ENCODE results near the gene SLC25A45. TPM values are rescaled to one million over a fixed set of nuclear protein-coding genes. Genes with fewer than 3 reads are reported as not detected.
A peak's percentile ranks its signal among the peaks of the same experiment; 100 is the strongest.

Gene SLC25A45
- total RNA-seq, 2 experiments from 2014 or later: 19.4 to 19.8 TPM

- no peak for DNase-seq
- no peaks in the 10 kb centered on the region for H3K27me3 Mint-ChIP-seq
- H3K36me3 Mint-ChIP-seq (ENCODE audit: low read depth): peaks cover 38% of the 10 kb centered on the region
- H3K9me3 Mint-ChIP-seq: no peaks in the 10 kb centered on the region
- H3K4me3 Mint-ChIP-seq: no peak overlapping the region
- ChIA-PET POLR2A (interaction anchor here (16.8 to 21.7 kb wide), 2 partner anchors 33 to 113 kb away, joined by 443 to 501 read pairs; partner anchors contain the start of genes MALAT1 and NEAT1), CTCF (interaction anchor here (1.2 to 1.4 kb wide), 2 partner anchors 19 to 151 kb away, joined by 4 read pairs; no protein-coding TSS in a partner anchor)
- peak overlapping the region; percentile 61 for H3K27ac Mint-ChIP-seq
- H3K4me1 Mint-ChIP-seq: peaks cover 68% of the 10 kb centered on the region
Measured at GRCh38 chr11:65389294-65389980, 7.0 kb upstream of the SLC25A45 start.

- DNase-seq: no peak
- peak overlapping the region; percentile 57 for H3K4me3 Mint-ChIP-seq
- ChIA-PET POLR2A (interaction anchor here (1.0 to 21.7 kb wide), 6 partner anchors 13 to 114 kb away, joined by 4 to 501 read pairs (median 4); partner anchors contain the start of genes MALAT1 and NEAT1), CTCF (interaction anchor here (1.2 to 2.8 kb wide), 5 partner anchors 19 to 179 kb away, joined by 3 to 25 read pairs (median 4); no protein-coding TSS in a partner anchor)
- peaks cover 75% of the 10 kb centered on the region for H3K4me1 Mint-ChIP-seq
- peak overlapping the region; percentile 58 for H3K27ac Mint-ChIP-seq
- H3K27me3 Mint-ChIP-seq: no peaks in the 10 kb centered on the region
- H3K36me3 Mint-ChIP-seq (ENCODE audit: low read depth): peaks cover 38% of the 10 kb centered on the region
- H3K9me3 Mint-ChIP-seq: no peaks in the 10 kb centered on the region
Measured at GRCh38 chr11:65388731-65389130, 6.3 kb upstream of the SLC25A45 start.

- H3K36me3 Mint-ChIP-seq (ENCODE audit: low read depth): peaks cover 24% of the 10 kb centered on the region
- H3K4me3 Mint-ChIP-seq: peak within 1 kb of the TSS; percentile 91
- ChIA-PET POLR2A (interaction anchor here (0.7 to 21.7 kb wide), 21 partner anchors 8 to 252 kb away, joined by 3 to 501 read pairs (median 5); partner anchors contain the start of genes FAM89B, MALAT1, NEAT1 and PCNX3), CTCF (interaction anchor here (0.8 to 2.8 kb wide), 9 partner anchors 11 to 393 kb away, joined by 3 to 25 read pairs (median 4); no protein-coding TSS in a partner anchor)
- H3K27me3 Mint-ChIP-seq: no peaks in the 10 kb centered on the region
- H3K9me3 Mint-ChIP-seq: no peaks in the 10 kb centered on the region
- peak; percentile 89 for DNase-seq
- peaks cover 87% of the 10 kb centered on the region for H3K4me1 Mint-ChIP-seq
- peak within 1 kb of the TSS; percentile 99 for H3K27ac Mint-ChIP-seq
Measured at GRCh38 chr11:65386307-65387140, 4.1 kb upstream of the SLC25A45 start, which contains the start of gene FRMD8. TSS of gene FRMD8 (plus strand) at chr11:65386637. CDS start at chr11:65387037, 400 bp downstream.

- CTCF ChIA-PET: interaction anchor here (1.2 to 2.0 kb wide), 3 partner anchors 32 to 54 kb away, joined by 3 to 6 read pairs (median 6); no protein-coding TSS in a partner anchor
- Mint-ChIP-seq H3K36me3 (ENCODE audit: low read depth) (peaks cover 17% of the 10 kb centered on the region), H3K4me1 (peaks cover 81% of the 10 kb centered on the region), H3K4me3 (peak overlapping the region; percentile 56), H3K27ac (peak overlapping the region; percentile 99), H3K27me3 (no peaks in the 10 kb centered on the region), H3K9me3 (no peaks in the 10 kb centered on the region)
- DNase-seq: no peak
- POLR2A ChIA-PET: interaction anchor here (1.3 to 21.7 kb wide), 4 partner anchors 38 to 249 kb away, joined by 3 to 501 read pairs (median 224); partner anchors contain the start of genes MALAT1 and NEAT1
Measured at GRCh38 chr11:65384301-65384889, 1.9 kb upstream of the SLC25A45 start.

GRCh38 chr11:65383778-65384177, 1.3 kb upstream of the SLC25A45 start:
- Mint-ChIP-seq H3K4me3 (peak overlapping the region; percentile 56), H3K27ac (peak overlapping the region; percentile 99), H3K36me3 (ENCODE audit: low read depth) (peaks cover 11% of the 10 kb centered on the region), H3K27me3 (no peaks in the 10 kb centered on the region), H3K4me1 (peaks cover 75% of the 10 kb centered on the region), H3K9me3 (no peaks in the 10 kb centered on the region)
- DNase-seq: no peak
- POLR2A ChIA-PET: interaction anchor here (1.3 to 21.7 kb wide), 5 partner anchors 39 to 249 kb away, joined by 3 to 501 read pairs (median 6); partner anchors contain the start of genes MALAT1 and NEAT1
- CTCF ChIA-PET: interaction anchor here (1.5 to 3.7 kb wide), 3 partner anchors 33 to 115 kb away, joined by 3 to 12 read pairs (median 6); partner anchors contain the start of gene MALAT1

- no peak for DNase-seq
- Mint-ChIP-seq H3K27me3 (no peaks in the 10 kb centered on the region), H3K27ac (peak overlapping the region; percentile 99), H3K36me3 (ENCODE audit: low read depth) (peaks cover 3% of the 10 kb centered on the region), H3K4me1 (peaks cover 66% of the 10 kb centered on the region), H3K9me3 (no peaks in the 10 kb centered on the region), H3K4me3 (peak overlapping the region; percentile 81)
- POLR2A ChIA-PET: interaction anchor here (1.1 to 21.7 kb wide), 8 partner anchors 9 to 248 kb away, joined by 3 to 501 read pairs (median 5); partner anchors contain the start of genes MALAT1 and NEAT1
- CTCF ChIA-PET: interaction anchor here (0.9 to 3.7 kb wide), 6 partner anchors 33 to 169 kb away, joined by 3 to 12 read pairs (median 4); partner anchors contain the start of gene MALAT1
Measured at GRCh38 chr11:65382804-65383368, 440 bp upstream of the SLC25A45 start.

GRCh38 chr11:65381716-65382032, 772 bp downstream of the SLC25A45 start:
- Mint-ChIP-seq H3K27me3 (no peaks in the 10 kb centered on the region), H3K9me3 (no peaks in the 10 kb centered on the region), H3K4me3 (peak overlapping the region; percentile 81), H3K27ac (peak overlapping the region; percentile 99), H3K36me3 (ENCODE audit: low read depth) (no peaks in the 10 kb centered on the region), H3K4me1 (peaks cover 55% of the 10 kb centered on the region)
- CTCF ChIA-PET: interaction anchor here (0.6 to 3.7 kb wide), 14 partner anchors 35 to 234 kb away, joined by 3 to 16 read pairs (median 4); partner anchors contain the start of genes MALAT1 and PCNX3
- no peak for DNase-seq
- POLR2A ChIA-PET: interaction anchor here (0.6 to 21.7 kb wide), 12 partner anchors 8 to 129 kb away, joined by 3 to 501 read pairs (median 4); partner anchors contain the start of genes MALAT1, NEAT1 and POLA2

- no peak for DNase-seq
- ChIA-PET CTCF (interaction anchor here (1.7 to 3.7 kb wide), 3 partner anchors 36 to 130 kb away, joined by 12 to 16 read pairs (median 12); partner anchors contain the start of gene MALAT1), POLR2A (interaction anchor here (0.9 to 21.7 kb wide), 6 partner anchors 10 to 122 kb away, joined by 3 to 501 read pairs (median 4); partner anchors contain the start of genes MALAT1, NEAT1 and POLA2)
- Mint-ChIP-seq H3K4me1 (peaks cover 48% of the 10 kb centered on the region), H3K9me3 (no peaks in the 10 kb centered on the region), H3K4me3 (peak overlapping the region; percentile 81), H3K36me3 (ENCODE audit: low read depth) (no peaks in the 10 kb centered on the region), H3K27me3 (no peaks in the 10 kb centered on the region), H3K27ac (peak overlapping the region; percentile 44)
Measured at GRCh38 chr11:65380460-65381119, 1.9 kb downstream of the SLC25A45 start.

- ChIA-PET POLR2A (interaction anchor here (0.9 to 21.7 kb wide), 6 partner anchors 11 to 123 kb away, joined by 3 to 501 read pairs (median 4); partner anchors contain the start of genes MALAT1 and NEAT1), CTCF (interaction anchor here (2.3 kb wide), 1 partner anchor 37 kb away, joined by 16 read pairs; no protein-coding TSS in a partner anchor)
- DNase-seq: no peak
- Mint-ChIP-seq H3K9me3 (no peaks in the 10 kb centered on the region), H3K4me1 (peaks cover 41% of the 10 kb centered on the region), H3K36me3 (ENCODE audit: low read depth) (no peaks in the 10 kb centered on the region), H3K4me3 (no peak overlapping the region), H3K27me3 (no peaks in the 10 kb centered on the region), H3K27ac (peak overlapping the region; percentile 44)
Measured at GRCh38 chr11:65379698-65380459, 2.6 kb downstream of the SLC25A45 start.

- Mint-ChIP-seq H3K4me1 (peaks cover 33% of the 10 kb centered on the region), H3K9me3 (no peaks in the 10 kb centered on the region), H3K4me3 (no peak overlapping the region), H3K27ac (no peak overlapping the region), H3K36me3 (ENCODE audit: low read depth) (no peaks in the 10 kb centered on the region), H3K27me3 (no peaks in the 10 kb centered on the region)
- POLR2A ChIA-PET: interaction anchor here (0.9 to 21.7 kb wide), 6 partner anchors 8 to 123 kb away, joined by 3 to 501 read pairs (median 4); partner anchors contain the start of genes DPF2, MALAT1 and NEAT1
- CTCF ChIA-PET: interaction anchor here (1.6 kb wide), 1 partner anchor 101 kb away, joined by 3 read pairs; no protein-coding TSS in a partner anchor
- no peak for DNase-seq
Measured at GRCh38 chr11:65378928-65379638, 3.4 kb downstream of the SLC25A45 start.

Measured in activated CD4-positive, alpha-beta memory T cell treated with anti-CD3 and anti-CD28 coated beads, Interleukin-2, amount 10 ng/mL, durations not matched to agents 7 days and 5 days (primary cell).